Caco-2 (cell line): ENCODE results near the gene PNLIP. TPM values are rescaled to one million over a fixed set of nuclear protein-coding genes. Genes with fewer than 3 reads are reported as not detected.

Experiments used
- BruUV-seq: library from RNA; stranded (reverse); fragments of 400-500 nt; replicated peaks from 2 replicates; lab custom pipeline; 2021; lab: Mats Ljungman, UMichigan
- CTCF ChIA-PET: fragments of 300-600 bp; sonication (Branson Sonifier 250); formaldehyde crosslinking; loops from one replicate; lab custom pipeline; 2022; ENCODE audit warnings: antibody characterized with exemption; lab: Charles Lee
- POLR2A ChIA-PET: fragments of 300-600 bp; sonication (Branson Sonifier 250); formaldehyde crosslinking; loops from one replicate; lab custom pipeline; 2022; ENCODE audit warnings: antibody characterized with exemption; lab: Charles Lee
- DNase-seq, 2 experiments: peaks; one replicate each; pipeline versions ENCODE4 v3.0.0 to v3.0.0-alpha.2; 2020 to 2022
- H3K27me3 ChIP-seq: replicated peaks from 2 replicates; pipeline ENCODE4 v1.6.0; 2011; ENCODE audit warnings: low read length; ENCODE audit not compliant: control insufficient read depth, insufficient read depth
- H3K36me3 ChIP-seq: 2 replicates; pipeline ENCODE4 v1.5.1; 2011; ENCODE audit warnings: low read length; ENCODE audit not compliant: control insufficient read depth, insufficient read depth
- H3K4me1 ChIP-seq: fragments of 250-450 bp; sonication (Bioruptor Pico); 2 replicates; pipeline ENCODE4 v1.5.1; 2020; ENCODE audit warnings: mild to moderate bottlenecking
- H3K4me3 ChIP-seq: 2 replicates; pipeline ENCODE4 v1.5.1; 2011; ENCODE audit warnings: low read depth, mild to moderate bottlenecking, control low read depth, low read length
- H3K9me3 ChIP-seq: fragments of 250-450 bp; sonication (Bioruptor Pico); 2 replicates; pipeline ENCODE4 v1.5.1; 2020; ENCODE audit warnings: mild to moderate bottlenecking, moderate library complexity
- H3K27ac Mint-ChIP-seq: one replicate; pipeline ENCODE4 v1.8.0; 2022; ENCODE audit warnings: mixed read lengths; ENCODE audit not compliant: unreplicated experiment
- H3K27me3 Mint-ChIP-seq: one replicate; pipeline ENCODE4 v1.8.0; 2022; ENCODE audit warnings: mixed read lengths; ENCODE audit not compliant: insufficient read depth, unreplicated experiment
- H3K36me3 Mint-ChIP-seq: one replicate; pipeline ENCODE4 v1.8.0; 2022; ENCODE audit warnings: mild to moderate bottlenecking, mixed read lengths; ENCODE audit not compliant: insufficient read depth, unreplicated experiment
- H3K4me1 Mint-ChIP-seq: one replicate; pipeline ENCODE4 v1.8.0; 2022; ENCODE audit warnings: low read depth, mixed read lengths; ENCODE audit not compliant: unreplicated experiment
- H3K4me3 Mint-ChIP-seq: one replicate; pipeline ENCODE4 v1.8.0; 2022; ENCODE audit warnings: mild to moderate bottlenecking, moderate library complexity, mixed read lengths; ENCODE audit not compliant: unreplicated experiment
- H3K9me3 Mint-ChIP-seq: one replicate; pipeline ENCODE4 v1.8.0; 2022; ENCODE audit warnings: mixed read lengths; ENCODE audit not compliant: unreplicated experiment
- intact Hi-C: fragments of 100-400 bp; cut with micrococcal nuclease; formaldehyde crosslinking; loops from one replicate; pipeline ENCODE4 v1.10.0; 2022; ENCODE audit not compliant: unreplicated experiment
- total RNA-seq: library from RNA; stranded (reverse); gene quantifications from 2 replicates; pipeline ENCODE4 v1.2.3, GENCODE V29; 2022
- TF ChIP-seq, protein P1 (sequence below), 2 experiments: fragments of 200-600 bp in 1 of 2; IDR thresholded peaks; 1 replicate in 1 of 2; 2 replicates in 1 of 2; pipeline versions ENCODE4 v1.5.1 to v1.8.0; 2011 to 2022; ENCODE audit warnings: antibody characterized with exemption in 1 of 2, control low read depth in 1 of 2, inconsistent platforms in 1 of 2, low read depth in 1 of 2, low read length in 1 of 2, mild to moderate bottlenecking in 1 of 2, moderate library complexity in 1 of 2; ENCODE audit not compliant: insufficient read depth in 1 of 2, severe bottlenecking in 1 of 2, unreplicated experiment in 1 of 2

PNLIP gene
- total RNA-seq, 1 experiment from 2014 or later = not detected

DNA sequence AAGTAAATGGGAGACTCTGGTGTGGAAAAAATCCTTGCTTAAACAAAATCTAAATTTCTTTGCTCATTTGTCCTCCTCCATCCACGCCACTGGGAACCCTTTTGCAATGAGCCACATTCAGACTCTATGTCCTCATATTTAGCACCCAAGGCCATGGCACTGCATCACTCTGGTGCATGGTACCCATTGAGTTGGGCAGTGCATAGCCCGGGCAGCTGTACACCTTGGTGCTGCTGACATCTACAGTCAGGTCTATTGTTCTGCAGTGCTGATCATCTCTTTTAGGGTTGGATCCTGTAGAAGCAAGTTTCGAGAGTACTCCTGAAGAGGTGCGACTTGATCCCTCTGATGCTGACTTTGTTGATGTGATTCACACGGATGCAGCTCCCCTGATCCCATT lies 51.8 kb downstream of the PNLIP start:
- Mint-ChIP-seq H3K4me1 (no peaks in the 10 kb centered on the region), H3K27me3 (no peaks in the 10 kb centered on the region), H3K27ac (no peak overlapping the region), H3K4me3 (no peak overlapping the region), H3K36me3 (no peaks in the 10 kb centered on the region), H3K9me3 (no peaks in the 10 kb centered on the region)
- no peaks in the 10 kb centered on the region for H3K36me3 ChIP-seq
- BruUV-seq = no TSS peak
- TF ChIP-seq, protein P1, sequence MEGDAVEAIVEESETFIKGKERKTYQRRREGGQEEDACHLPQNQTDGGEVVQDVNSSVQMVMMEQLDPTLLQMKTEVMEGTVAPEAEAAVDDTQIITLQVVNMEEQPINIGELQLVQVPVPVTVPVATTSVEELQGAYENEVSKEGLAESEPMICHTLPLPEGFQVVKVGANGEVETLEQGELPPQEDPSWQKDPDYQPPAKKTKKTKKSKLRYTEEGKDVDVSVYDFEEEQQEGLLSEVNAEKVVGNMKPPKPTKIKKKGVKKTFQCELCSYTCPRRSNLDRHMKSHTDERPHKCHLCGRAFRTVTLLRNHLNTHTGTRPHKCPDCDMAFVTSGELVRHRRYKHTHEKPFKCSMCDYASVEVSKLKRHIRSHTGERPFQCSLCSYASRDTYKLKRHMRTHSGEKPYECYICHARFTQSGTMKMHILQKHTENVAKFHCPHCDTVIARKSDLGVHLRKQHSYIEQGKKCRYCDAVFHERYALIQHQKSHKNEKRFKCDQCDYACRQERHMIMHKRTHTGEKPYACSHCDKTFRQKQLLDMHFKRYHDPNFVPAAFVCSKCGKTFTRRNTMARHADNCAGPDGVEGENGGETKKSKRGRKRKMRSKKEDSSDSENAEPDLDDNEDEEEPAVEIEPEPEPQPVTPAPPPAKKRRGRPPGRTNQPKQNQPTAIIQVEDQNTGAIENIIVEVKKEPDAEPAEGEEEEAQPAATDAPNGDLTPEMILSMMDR (IDR thresholded peaks at IDR 0.05; ENCODE audit: insufficient read depth in 1 of 2, low read depth in 1 of 2, low read length in 1 of 2, severe bottlenecking in 1 of 2, unreplicated experiment in 1 of 2) = no peak
- H3K4me1 ChIP-seq = no peaks in the 10 kb centered on the region
- H3K9me3 ChIP-seq = no peaks in the 10 kb centered on the region
- CTCF ChIA-PET = no interaction called here
- H3K4me3 ChIP-seq = no peak overlapping the region
- DNase-seq = no peak
- no peaks in the 10 kb centered on the region for H3K27me3 ChIP-seq
- POLR2A ChIA-PET = no interaction called here
- intact Hi-C loops = no loop called here

GRCh38 chr10:116598329-116598728 lies 52.6 kb downstream of the PNLIP start:
- ChIA-PET POLR2A (no interaction called here), CTCF (no interaction called here)

GRCh38 chr10:116599991-116600390 lies 54.3 kb downstream of the PNLIP start:
- H3K4me3 Mint-ChIP-seq = no peak overlapping the region
- H3K4me3 ChIP-seq = no peak overlapping the region
- H3K9me3 Mint-ChIP-seq = no peaks in the 10 kb centered on the region
- no peak overlapping the region for H3K27ac Mint-ChIP-seq
- TF ChIP-seq, protein P1 (IDR thresholded peaks at IDR 0.05; ENCODE audit: insufficient read depth in 1 of 2, low read depth in 1 of 2, low read length in 1 of 2, severe bottlenecking in 1 of 2, unreplicated experiment in 1 of 2) = no peak
- H3K4me1 Mint-ChIP-seq = no peaks in the 10 kb centered on the region
- no peaks in the 10 kb centered on the region for H3K27me3 Mint-ChIP-seq
- no peaks in the 10 kb centered on the region for H3K36me3 ChIP-seq
- BruUV-seq = no TSS peak
- ChIA-PET POLR2A (no interaction called here), CTCF (no interaction called here)
- H3K36me3 Mint-ChIP-seq = no peaks in the 10 kb centered on the region
- no peaks in the 10 kb centered on the region for H3K9me3 ChIP-seq
- H3K27me3 ChIP-seq = no peaks in the 10 kb centered on the region
- intact Hi-C loops = no loop called here
- DNase-seq = no peak
- no peaks in the 10 kb centered on the region for H3K4me1 ChIP-seq

More at GRCh38 chr10:116598329-116598728, 52.6 kb downstream of the PNLIP start:
- Mint-ChIP-seq H3K27me3 (no peaks in the 10 kb centered on the region), H3K36me3 (no peaks in the 10 kb centered on the region), H3K4me1 (no peaks in the 10 kb centered on the region), H3K9me3 (no peaks in the 10 kb centered on the region), H3K4me3 (no peak overlapping the region), H3K27ac (no peak overlapping the region)
- BruUV-seq = no TSS peak
- intact Hi-C loops = no loop called here
- DNase-seq = no peak
- TF ChIP-seq, protein P1 (IDR thresholded peaks at IDR 0.05; ENCODE audit: insufficient read depth in 1 of 2, low read depth in 1 of 2, low read length in 1 of 2, severe bottlenecking in 1 of 2, unreplicated experiment in 1 of 2) = no peak
- H3K27me3 ChIP-seq = no peaks in the 10 kb centered on the region
- no peak overlapping the region for H3K4me3 ChIP-seq
- H3K9me3 ChIP-seq = no peaks in the 10 kb centered on the region
- H3K4me1 ChIP-seq = no peaks in the 10 kb centered on the region
- no peaks in the 10 kb centered on the region for H3K36me3 ChIP-seq
